DMS153 (cell line): ENCODE results near the gene TEX14.
A peak's percentile ranks its signal among the peaks of the same experiment; 100 is the strongest.

ENCODE experiments used
- DNase-seq: peaks from one replicate; lab custom pipeline; 2025; lab: John Stamatoyannopoulos, UW

The TEX14 gene

DNA sequence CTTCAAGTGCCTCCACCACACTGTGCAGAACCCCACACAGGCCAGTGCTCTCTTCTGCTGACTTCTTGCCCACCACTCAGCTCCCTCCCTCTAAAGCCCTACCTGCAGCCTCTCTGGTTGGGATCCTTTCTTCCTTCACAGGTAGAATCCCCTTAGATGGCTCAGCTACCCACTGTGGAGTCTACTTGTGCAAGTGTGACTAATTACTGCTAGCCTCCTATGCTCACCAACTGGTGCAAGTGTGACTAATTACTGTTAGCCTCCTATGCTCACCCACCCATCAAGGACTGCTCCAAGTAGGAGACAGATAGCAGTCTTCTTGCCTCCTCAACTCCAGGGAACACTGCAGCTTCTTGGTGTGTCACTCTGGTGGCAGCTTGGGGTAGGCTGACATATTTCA lies 43.6 kb downstream of the TEX14 start:
- DNase-seq = no peak

DNA sequence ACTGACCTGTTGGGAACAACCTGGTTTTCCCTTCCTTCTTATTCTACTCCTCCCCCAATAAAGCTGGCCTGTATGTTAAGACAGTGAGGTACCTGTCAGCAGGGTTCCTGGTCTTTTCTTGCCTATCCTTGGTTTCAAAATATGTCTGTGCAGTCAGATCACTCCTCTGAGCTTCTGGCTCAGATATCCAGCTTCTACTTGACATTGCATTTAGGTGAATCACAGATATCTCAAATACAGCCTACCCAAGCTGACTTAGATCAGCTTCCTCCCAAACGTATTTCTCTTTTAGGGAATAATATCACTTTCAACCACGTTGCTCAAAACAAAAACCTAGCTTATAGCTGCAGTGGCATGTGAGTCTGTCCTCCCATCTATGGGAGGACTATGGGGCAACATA lies 48.7 kb downstream of the TEX14 start:
- DNase-seq = no peak

GRCh38 chr17:58641887-58642311 lies 49.9 kb downstream of the TEX14 start:
- DNase-seq = no peak

DNA sequence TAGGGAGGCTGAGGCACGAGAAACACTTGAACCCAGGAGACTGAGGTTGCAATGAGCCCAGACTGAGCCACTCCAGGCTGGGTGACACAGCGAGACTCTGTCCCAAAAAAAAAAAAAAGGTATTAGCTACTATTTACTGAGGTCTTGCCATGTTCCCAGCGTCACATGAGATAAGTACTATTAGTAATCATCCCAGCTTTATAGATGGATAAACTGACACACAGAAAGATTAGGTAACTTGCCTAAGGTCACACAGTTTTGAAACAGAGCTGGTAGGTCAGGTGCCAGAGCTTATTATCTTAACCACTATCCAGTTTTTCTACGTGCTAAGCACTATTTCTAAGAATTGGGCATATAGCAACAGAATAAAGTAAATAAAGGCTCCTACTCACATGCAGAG lies 51.6 kb downstream of the TEX14 start:
- no peak for DNase-seq

DNA sequence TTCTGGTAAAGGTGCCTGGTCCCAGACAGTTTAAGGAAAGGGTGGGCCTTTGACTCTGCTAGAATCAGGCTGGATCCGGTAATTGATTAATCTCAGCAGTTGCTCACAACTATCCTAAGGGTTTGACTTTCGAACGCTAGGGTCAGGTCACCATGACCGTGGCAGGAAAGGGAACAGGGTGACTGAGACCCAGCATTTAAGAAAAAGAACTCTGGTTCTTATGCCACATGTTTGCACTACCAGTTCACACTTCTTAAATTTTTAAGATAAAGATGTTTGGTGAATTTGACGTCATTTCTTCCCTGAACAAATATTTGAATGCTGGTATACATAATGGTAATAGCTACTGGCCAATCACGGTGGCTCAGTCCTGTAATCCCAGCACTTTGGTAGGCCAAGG lies 52.2 kb downstream of the TEX14 start:
- no peak for DNase-seq

DNA sequence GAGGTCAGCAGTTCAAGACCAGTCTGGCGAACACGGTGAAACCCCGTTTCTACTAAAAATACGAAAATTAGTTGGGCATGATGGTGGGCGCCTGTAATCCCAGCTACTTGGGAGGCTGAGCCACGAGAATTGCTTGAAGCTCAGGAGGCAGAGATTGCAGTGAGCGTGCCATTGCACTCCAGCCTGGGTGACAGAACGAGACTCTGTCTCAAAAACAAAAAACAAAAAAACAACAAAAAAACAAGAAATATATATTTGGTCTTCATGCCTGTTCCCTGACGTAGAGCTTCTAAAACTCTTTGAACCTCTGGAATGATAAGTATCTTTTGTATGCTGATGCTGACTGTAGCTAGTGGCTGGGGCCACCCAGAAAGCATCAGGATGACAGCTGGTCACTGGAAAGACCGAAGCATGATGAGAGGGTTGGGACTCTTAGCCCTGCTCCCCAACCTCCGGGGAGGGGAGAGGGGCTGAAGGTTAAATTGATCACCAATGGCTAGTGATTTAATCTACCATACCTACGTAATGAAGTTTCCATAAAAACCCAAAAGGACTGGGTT lies 54.8 kb downstream of the TEX14 start:
- DNase-seq = no peak

DNA sequence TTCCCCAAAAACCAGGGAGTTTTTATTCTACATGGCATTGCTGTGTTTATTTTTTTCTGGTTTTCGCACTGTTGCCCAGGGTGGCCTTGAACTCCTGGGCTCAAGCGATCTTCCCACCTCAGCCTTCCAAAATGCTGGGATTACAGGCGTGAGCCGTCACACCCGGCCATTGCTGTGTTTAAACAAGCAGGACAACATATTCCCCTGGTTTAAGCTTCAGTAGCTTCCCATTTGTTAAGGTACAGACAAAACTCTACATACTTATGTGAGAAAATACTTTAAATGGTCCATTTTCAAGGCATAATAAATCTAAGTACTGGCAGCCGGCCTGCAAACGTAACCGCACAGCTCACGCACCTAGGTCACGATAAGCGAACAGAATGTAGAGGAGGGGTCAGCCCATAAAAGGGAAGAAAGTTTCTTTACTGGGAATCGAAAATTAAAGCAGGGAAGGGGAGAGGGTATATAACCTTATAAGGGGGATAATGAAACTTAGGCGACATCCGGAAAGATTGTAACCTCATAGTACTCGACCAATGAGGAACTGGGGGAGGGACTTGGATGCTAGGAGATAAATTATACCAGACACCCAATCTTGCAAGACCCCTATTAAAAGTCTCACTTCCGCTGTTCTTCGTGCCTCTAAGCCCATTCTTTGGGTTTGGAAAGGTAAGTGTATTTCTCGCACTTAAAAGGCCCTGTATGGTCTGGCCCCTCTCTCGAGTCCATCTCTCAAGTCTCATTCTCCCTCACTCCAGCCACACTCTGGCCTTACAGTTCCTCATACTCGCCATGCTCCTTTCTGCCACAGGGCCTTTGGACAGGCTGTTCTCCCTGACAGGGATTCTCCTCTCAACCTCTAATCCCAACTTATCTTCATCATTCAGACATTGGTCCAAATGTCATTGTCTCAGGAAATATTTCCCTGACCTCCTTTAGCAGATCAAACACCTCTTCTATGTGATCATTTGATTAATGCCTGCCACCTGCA lies 59.2 kb downstream of the TEX14 start:
- DNase-seq = no peak

DNA sequence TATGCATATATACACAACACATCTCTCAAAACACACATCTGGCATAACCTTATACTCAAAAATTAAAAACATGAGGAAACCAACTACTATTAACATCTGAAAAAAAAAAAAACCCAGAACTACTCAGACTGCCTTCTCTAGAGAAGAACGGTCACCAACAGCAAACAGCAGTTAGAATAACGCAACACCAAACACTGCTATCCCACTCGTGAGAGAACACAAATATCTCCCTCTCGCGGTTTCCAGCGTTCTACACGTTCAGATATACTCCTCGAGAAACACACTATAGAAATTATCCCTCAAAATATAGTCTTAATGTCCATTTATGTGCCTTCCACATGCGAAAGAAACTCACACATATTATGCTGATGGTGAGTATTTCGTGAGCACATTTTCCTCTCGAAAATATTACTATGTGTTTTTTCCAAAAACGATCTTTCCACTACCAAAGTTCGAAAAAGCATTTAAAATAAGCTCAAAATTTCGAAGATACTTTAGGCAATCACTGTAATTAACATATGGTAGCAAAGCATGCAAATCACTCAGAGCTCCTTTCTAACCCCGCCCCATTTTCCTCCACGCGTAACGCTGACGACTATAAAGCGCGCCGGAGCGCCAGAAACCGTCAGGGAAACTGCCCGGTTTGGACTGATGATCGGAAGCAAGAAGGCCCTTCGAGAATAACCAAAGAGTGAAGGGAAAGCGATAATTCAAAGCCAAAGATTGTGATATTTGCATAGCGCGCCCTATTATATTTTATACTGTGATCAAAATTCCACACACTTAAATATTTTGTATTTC lies 60.1 kb downstream of the TEX14 start:
- peak; percentile 95 for DNase-seq

DNA sequence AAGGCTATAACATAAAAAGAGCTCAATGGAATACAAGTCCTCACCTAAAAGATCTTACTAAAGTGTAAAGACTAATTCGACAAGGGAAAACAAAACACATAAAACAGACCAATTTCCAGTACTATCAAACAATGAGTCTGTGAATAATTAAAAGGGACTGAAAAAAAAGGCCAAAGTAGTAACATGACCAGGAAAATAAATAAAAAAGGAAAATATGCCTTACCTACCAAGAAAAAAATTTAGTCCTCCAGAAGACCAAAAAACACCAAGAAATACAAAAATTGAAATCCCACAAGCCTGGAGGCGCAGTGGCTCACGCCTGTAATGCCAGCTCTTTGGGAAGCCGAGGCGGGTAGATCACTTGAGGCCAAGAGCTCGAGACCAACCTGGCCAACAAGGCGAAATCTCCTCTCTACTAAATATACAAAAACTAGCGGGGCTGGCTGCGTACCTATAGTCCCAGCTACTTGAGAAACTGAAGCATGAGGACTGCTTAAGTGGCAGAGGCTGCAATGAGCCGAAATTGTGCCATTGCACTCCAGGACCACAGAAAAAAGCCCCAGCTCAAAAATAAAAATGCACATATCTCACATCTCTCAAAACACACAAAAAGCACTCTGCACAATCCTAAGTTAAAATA lies 60.8 kb downstream of the TEX14 start:
- DNase-seq = no peak

DNA sequence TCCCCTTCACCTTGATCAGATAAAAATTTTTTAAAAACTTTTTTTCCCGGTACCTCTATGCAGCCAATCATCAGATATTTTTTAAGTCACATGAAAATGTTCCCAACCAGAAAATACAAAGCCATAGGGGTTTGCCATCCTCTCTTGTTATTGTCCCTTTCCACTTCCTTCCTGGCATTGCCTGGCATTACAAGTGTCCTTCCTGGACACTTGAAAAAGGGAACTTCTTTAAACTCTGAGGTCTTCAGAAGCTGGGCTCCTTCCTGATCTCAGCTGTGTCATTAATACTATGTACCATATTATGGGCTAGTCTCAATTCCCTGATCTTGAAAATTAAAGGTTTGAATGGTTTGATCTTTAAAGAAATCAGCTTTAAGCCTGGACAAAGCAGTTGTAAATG lies 64.9 kb downstream of the TEX14 start:
- no peak for DNase-seq

GRCh38 chr17:58624751-58625150 lies 67.1 kb downstream of the TEX14 start:
- no peak for DNase-seq

DNA sequence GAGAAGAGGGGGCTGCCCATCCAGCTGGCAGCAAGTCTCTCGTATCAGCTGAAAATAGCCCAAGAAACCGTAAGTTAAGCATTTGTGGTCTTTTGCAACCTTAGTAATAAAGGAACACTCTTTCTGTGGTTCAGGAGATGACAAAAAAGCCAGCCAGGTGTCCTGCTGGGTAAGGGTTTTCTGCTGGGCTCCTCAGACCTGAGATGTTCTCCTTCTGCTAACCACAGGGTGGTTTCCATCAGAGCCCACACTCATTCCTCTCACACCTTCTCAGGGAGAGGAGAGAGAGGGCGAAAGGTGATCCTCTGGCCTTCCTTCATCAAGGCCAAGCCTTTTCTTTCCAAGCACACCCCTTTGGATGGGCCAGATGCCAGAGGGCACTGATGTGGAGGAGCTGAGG lies 70.7 kb downstream of the TEX14 start:
- no peak for DNase-seq

DNA sequence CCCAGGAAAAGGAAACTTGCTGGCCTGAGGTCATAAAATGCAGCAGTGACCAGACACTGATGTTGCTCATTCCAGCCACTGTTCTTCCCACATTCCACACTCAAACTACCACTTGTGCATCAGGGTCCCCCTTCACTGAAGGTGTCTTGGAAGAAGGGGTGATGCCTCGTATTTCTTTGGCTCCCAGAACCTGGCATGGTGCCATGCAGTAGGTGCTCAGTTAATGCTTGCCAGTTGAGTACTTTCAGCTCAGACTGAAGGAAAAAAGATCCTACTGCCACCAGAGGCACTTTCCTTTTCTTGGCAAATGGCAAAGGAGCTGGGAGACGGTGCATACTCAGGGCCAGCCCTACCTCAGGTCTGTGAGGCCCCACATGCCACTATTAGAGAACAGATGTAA lies 73.5 kb downstream of the TEX14 start:
- DNase-seq = no peak

DNA sequence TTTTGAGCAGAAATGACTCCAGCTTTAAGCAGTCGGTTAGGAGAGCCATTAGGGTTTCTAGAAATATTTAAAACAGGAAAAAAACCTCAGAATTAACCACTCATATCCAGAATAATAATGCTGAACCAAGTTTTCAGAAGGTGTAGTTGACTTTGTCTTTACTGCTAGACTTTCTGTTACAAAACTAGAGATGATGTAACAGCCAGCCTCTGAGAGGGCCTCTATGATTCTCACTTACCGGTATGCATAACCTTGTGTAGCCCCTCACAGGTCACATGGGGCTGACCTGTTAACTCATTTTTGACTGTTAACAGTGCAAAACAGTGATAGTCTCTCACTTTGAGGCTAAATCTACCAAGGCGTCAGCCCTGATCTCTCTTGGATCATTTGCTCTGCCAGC lies 74.3 kb downstream of the TEX14 start:
- DNase-seq = no peak

DNA sequence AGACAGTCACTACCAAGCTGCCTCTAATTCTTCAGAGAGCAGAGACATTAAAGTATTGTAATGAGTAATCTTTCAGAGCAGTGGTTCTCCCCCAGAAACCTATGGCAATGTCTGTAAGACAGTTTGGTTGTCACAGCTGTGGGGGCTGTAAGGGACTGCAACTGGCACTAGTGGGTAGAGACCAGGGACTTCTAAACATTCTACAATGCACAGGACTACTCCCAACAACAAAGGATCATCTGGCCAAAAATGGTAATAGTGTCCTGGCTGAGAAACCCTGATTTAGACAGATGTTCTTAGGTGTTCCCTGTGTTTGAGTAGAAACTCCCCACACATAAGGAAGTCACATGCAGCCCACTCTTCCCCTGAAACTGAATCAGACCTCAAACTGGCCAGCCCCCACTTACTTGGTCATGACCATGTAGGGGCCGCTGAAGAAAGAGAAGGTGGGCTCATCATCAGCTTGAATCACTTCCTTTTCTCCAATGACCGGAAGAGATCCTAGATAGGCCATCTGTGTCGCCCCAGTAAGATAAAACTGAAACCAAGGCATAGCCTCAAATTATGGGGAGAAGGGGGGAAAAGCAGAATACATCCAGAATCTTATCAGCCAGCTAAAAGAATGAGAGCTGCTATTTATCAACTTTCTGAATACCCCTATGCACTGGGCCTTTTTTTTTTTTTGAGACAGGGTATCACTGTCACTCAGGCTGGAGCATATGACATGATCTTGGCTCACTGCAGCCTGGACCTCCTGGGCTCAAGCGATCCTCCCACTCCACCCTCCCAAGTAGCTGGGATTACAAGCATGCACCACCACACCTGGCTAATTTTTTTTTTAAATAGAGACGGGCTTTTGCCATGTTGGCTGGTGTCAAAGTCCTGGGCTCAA lies 75.8 kb downstream of the TEX14 start:
- no peak for DNase-seq

DNA sequence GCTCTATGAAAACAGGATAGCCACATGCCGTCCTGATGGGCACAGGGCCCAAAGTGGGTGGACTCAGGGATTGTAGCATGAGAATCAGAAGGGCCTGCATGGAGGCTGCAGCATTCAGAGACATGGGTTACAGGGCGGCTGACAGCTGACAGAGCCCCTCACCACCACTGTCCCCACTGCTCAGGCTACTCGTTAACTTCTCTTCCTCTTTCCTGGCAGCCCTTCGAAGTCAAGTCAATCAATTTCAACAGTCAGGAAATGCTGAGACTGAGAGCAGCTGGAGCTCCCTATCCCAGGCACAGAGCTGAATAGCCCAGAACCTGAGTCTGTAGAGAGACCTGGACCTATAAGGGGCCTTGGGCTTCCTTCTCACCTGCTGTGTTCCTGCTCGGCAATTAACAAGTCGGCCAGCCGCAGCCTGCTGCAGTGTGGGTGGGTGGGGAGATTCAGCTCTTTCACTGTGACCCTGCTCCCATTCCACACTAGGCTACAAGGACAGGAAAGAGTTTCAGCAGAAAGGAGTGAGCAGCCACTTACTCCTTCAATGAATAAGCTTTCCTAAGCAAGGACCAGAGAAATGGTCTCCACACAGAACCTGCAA lies 76.9 kb downstream of the TEX14 start:
- no peak for DNase-seq

GRCh38 chr17:58611331-58611730 lies 80.5 kb downstream of the TEX14 start:
- DNase-seq = no peak

DNA sequence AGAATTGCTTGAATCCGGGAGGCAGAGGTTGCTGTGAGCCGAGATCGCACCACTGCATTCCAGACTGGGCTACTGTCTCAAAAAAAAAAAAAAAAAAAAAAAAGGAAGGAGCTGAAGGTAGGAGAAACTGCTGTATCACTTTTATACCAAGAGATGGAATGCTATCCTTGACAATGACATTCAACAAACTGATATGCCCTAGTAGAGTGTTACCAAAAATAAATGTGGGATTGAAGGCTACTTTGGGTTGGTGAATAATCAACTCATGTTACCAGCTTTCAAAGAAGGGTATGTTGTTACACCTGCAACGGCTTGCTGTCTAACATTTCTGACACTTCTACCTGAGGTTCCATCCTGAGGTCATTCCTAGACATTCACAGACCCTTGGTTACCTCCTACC lies 84.9 kb downstream of the TEX14 start:
- no peak for DNase-seq

- no peak for DNase-seq
Observed at GRCh38 chr17:58605986-58606385, 85.9 kb downstream of the TEX14 start.

DNA sequence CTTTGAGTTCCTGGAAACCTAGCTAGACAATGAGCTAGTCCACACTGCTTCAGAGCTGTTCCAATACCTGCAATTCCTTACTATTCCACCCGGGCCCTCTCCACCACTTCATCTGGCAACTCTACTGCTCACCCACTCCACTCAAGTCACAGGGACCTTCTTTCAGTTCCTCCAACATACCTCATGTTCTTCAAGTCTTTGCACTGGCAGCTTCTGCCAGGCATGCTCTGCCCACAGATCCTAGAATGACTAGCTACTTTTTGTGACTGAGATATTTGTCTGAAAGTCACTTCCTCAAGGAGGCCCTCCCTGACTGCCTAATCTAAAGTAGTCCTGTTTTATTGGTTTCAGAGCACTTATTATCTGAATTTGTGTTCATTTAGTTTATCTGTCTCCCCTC lies 86.4 kb downstream of the TEX14 start:
- no peak for DNase-seq

- no peak for DNase-seq
Observed at GRCh38 chr17:58601976-58602375, 89.9 kb downstream of the TEX14 start.
